Gastroesophageal sphincter (tissue), 3 donors: Measurements from ENCODE around the gene PRCP.

Experiments used
- POLR2A ChIP-seq, 2 donors: fragments of 450-650 bp; IDR thresholded peaks; one replicate each; pipeline ENCODE4 v1.6.1; 2017; ENCODE audit warnings: antibody characterized with exemption in 2 of 2, mild to moderate bottlenecking in 2 of 2, moderate library complexity in 1 of 2
- TF ChIP-seq, protein P1 (sequence below), 4 experiments: fragments of 200-600 bp in 2 of 4; fragments of 450-650 bp in 2 of 4; sonication (generic) in 1 of 4; IDR thresholded peaks; one replicate each; pipeline ENCODE4 v1.5.1; 2017 to 2019; ENCODE audit warnings: antibody characterized with exemption in 4 of 4, mild to moderate bottlenecking in 2 of 4, moderate library complexity in 2 of 4

DNA sequence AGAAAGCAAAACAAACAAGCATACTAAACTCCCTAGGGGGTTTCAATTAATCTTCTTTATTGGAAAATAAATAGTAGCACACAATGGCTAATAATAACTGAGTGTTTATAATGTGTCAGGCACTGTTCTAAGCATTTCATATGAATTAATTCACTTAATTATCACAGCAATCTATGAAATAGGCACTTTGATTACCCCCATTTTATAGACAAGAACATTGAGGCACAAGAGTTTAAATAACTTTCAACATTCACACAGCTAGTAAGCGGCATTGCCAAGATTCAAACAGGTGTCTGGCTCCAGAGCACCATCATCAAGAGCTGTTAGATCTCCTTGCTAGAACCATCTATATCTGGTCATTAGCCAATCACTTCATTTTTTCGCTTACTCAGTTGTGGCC is 43.1 kb downstream of the PRCP start:
- TF ChIP-seq, protein P1, sequence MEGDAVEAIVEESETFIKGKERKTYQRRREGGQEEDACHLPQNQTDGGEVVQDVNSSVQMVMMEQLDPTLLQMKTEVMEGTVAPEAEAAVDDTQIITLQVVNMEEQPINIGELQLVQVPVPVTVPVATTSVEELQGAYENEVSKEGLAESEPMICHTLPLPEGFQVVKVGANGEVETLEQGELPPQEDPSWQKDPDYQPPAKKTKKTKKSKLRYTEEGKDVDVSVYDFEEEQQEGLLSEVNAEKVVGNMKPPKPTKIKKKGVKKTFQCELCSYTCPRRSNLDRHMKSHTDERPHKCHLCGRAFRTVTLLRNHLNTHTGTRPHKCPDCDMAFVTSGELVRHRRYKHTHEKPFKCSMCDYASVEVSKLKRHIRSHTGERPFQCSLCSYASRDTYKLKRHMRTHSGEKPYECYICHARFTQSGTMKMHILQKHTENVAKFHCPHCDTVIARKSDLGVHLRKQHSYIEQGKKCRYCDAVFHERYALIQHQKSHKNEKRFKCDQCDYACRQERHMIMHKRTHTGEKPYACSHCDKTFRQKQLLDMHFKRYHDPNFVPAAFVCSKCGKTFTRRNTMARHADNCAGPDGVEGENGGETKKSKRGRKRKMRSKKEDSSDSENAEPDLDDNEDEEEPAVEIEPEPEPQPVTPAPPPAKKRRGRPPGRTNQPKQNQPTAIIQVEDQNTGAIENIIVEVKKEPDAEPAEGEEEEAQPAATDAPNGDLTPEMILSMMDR (IDR thresholded peaks at IDR 0.05) = no peak
- TF ChIP-seq POLR2A (IDR thresholded peaks at IDR 0.05) = no peak
